Mammary epithelial cell (primary cell): ENCODE data around the gene AP3S2.

Experiments
- CTCF ChIP-seq, 2 donors: IDR thresholded peaks in 1 of 2; conservative IDR thresholded peaks in 1 of 2; 2 replicates each; pipeline ENCODE4 v1.5.1; 2011 to 2012; ENCODE audit warnings: inconsistent platforms in 2 of 2, low read length in 2 of 2, mild to moderate bottlenecking in 2 of 2, control low read depth in 1 of 2, low read depth in 1 of 2; ENCODE audit not compliant: insufficient read depth in 1 of 2; ENCODE audit errors: extremely low read depth in 1 of 2
- EZH2 ChIP-seq: IDR thresholded peaks from 2 replicates; pipeline ENCODE4 v1.6.1; 2012; ENCODE audit warnings: low read length, inconsistent platforms, borderline replicate concordance

- no peak for TF ChIP-seq CTCF (conservative IDR thresholded peaks at IDR 0.05 in 1 of 2, IDR thresholded peaks at IDR 0.05 in 1 of 2; ENCODE audit: extremely low read depth in 1 of 2, insufficient read depth in 1 of 2, low read depth in 1 of 2, low read length in 2 of 2)
- TF ChIP-seq EZH2 = no peak
Measured at GRCh38 chr15:89907289-89907688, 13.5 kb upstream of the AP3S2 start.
